Brain microvascular endothelial cell (primary cell): Measurements from ENCODE around the gene FHIP2A.
A peak's percentile ranks its signal among the peaks of the same experiment; 100 is the strongest.
"Not testable (repeated sequence)": the region's sequence is repeated elsewhere in the genome, so short reads cannot be mapped to it uniquely, and the experiment has no call there.

ENCODE experiments used
- DNase-seq: peaks from one replicate; pipeline ENCODE4 v3.0.0-alpha.2; 2020
- H3K27ac ChIP-seq: fragments of 250-450 bp; sonication (Bioruptor Pico); 2 replicates; pipeline ENCODE4 v1.5.1; 2020; ENCODE audit warnings: mild to moderate bottlenecking, moderate library complexity
- H3K27me3 ChIP-seq: fragments of 250-450 bp; sonication (Bioruptor Pico); replicated peaks from 2 replicates; pipeline ENCODE4 v1.5.1; 2020; ENCODE audit warnings: mild to moderate bottlenecking
- H3K36me3 ChIP-seq: fragments of 250-450 bp; sonication (Bioruptor Pico); replicated peaks from 2 replicates; pipeline ENCODE4 v1.5.1; 2020; ENCODE audit warnings: mild to moderate bottlenecking
- H3K4me3 ChIP-seq: 2 replicates; pipeline ENCODE4 v1.5.1; 2011; ENCODE audit warnings: low read depth, mild to moderate bottlenecking, control low read depth, low read length, moderate library complexity
- in situ Hi-C: cut with HindIII; loops from 2 replicates; pipeline ENCODE4 v1.10.0; 2017; ENCODE audit warnings: low sequenced_read_pairs, low pct_ligation_motif_present
- TF ChIP-seq, protein P1 (sequence below): IDR thresholded peaks from 2 replicates; pipeline ENCODE4 v1.5.1; 2011; ENCODE audit warnings: low read depth, mild to moderate bottlenecking, moderate library complexity, low read length, control low read depth, inconsistent platforms; ENCODE audit errors: missing control alignments

FHIP2A gene, protein sequence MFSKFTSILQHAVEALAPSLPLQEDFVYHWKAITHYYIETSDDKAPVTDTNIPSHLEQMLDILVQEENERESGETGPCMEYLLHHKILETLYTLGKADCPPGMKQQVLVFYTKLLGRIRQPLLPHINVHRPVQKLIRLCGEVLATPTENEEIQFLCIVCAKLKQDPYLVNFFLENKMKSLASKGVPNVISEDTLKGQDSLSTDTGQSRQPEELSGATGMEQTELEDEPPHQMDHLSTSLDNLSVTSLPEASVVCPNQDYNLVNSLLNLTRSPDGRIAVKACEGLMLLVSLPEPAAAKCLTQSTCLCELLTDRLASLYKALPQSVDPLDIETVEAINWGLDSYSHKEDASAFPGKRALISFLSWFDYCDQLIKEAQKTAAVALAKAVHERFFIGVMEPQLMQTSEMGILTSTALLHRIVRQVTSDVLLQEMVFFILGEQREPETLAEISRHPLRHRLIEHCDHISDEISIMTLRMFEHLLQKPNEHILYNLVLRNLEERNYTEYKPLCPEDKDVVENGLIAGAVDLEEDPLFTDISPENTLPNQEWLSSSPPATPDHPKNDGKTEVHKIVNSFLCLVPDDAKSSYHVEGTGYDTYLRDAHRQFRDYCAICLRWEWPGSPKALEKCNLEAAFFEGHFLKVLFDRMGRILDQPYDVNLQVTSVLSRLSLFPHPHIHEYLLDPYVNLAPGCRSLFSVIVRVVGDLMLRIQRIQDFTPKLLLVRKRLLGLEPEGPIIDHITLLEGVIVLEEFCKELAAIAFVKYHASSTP

DNA sequence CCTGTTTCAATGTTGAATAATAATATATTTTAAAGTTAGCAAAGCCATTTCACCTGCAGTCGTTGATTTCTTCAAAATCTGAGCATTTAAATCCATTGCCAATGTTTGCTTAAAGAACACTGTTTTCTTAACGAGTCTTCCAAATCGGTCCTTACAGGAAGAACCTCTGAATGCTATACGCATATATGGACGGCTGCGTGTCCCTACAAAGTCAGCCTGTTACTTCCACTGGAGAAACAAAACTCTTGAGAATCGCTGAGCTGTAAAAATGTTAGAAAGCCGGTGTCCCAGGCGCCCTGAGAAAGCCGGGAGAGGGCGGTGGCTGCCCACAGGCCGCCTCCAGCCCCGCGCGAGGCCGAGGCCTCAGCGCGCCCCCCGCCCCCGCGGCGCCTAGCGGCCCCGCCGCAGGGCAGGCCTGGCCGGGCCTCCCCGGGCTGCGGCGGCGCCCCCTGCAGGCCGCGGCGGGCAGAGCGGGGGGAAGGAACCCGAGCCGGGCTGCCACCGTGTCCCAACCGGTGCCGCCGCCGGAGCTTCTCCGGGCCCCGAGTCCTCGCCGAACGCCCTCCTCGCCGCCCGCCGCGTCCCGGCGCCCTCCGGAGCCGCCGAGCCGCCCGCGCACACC lies at the start of gene FHIP2A:
TSS of gene FHIP2A (plus strand) at position 488 of the 622 bp plus-strand sequence. CDS start 299 bp downstream, outside the sequence.
- H3K36me3 ChIP-seq = no peaks in the 10 kb centered on the region
- peak within 1 kb of the TSS; percentile 94 for H3K27ac ChIP-seq
- peak within 1 kb of the TSS; percentile 80 for H3K4me3 ChIP-seq
- TF ChIP-seq, protein P1, sequence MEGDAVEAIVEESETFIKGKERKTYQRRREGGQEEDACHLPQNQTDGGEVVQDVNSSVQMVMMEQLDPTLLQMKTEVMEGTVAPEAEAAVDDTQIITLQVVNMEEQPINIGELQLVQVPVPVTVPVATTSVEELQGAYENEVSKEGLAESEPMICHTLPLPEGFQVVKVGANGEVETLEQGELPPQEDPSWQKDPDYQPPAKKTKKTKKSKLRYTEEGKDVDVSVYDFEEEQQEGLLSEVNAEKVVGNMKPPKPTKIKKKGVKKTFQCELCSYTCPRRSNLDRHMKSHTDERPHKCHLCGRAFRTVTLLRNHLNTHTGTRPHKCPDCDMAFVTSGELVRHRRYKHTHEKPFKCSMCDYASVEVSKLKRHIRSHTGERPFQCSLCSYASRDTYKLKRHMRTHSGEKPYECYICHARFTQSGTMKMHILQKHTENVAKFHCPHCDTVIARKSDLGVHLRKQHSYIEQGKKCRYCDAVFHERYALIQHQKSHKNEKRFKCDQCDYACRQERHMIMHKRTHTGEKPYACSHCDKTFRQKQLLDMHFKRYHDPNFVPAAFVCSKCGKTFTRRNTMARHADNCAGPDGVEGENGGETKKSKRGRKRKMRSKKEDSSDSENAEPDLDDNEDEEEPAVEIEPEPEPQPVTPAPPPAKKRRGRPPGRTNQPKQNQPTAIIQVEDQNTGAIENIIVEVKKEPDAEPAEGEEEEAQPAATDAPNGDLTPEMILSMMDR = peak; percentile 41
- peak; percentile 58 for DNase-seq
- in situ Hi-C loops = no loop called here
- no peaks in the 10 kb centered on the region for H3K27me3 ChIP-seq

DNA sequence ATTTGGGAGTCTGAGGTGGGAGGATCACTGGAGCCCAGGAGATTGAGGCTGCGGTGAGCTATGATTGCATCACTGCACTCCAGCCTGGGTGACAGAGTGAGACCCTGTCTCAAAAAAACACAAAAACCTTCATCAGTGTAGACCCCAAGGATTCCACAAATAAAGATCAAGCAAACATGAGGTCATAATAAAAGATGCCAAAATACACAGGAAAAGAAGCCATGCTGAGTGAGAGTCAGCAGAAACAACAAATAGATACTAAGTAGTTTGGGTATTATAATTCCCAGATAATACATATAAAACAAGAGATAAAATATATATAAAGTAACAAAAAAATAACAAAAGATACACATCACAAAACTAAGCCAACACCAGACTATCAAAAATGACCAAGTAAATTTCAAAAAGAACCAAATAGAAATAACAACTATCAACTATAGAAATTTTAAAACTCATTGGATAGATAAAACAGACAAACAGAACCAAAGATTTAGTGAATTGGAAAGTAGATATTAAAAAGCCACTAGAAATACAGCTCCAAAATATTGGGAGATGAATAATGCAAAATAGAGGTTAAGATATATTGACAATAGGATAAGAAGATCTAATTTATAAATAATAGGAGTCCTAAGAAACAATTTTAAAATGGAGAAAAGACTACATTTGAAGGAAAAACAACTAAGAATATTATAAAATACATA lies 48.9 kb upstream of the FHIP2A start:
- no peaks in the 10 kb centered on the region for H3K36me3 ChIP-seq
- in situ Hi-C loops = no loop called here
- TF ChIP-seq, protein P1 = no peak
- no peaks in the 10 kb centered on the region for H3K27me3 ChIP-seq
- H3K4me3 ChIP-seq = no peak overlapping the region
- H3K27ac ChIP-seq = no peak overlapping the region
- peak; percentile 20 for DNase-seq

DNA sequence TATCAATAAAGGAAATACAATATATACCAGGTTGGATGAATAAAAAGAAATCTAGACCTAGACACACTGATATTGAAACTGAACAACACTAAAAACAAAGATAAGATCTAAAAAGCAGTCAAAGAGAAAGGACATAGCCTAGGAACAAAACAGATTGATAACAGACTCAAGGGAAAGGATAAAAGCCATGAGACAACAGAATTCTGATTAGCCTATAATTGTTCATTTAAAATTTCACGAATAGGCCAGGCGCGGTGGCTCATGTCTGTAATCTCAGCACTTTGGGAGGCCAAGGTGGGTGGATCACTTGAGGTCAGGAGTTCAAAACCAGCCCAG lies 48.4 kb upstream of the FHIP2A start:
- DNase-seq = no peak
- in situ Hi-C loops = no loop called here
- no peaks in the 10 kb centered on the region for H3K27me3 ChIP-seq
- TF ChIP-seq, protein P1 = no peak
- no peak overlapping the region for H3K4me3 ChIP-seq
- H3K36me3 ChIP-seq = no peaks in the 10 kb centered on the region
- H3K27ac ChIP-seq = no peak overlapping the region

DNA sequence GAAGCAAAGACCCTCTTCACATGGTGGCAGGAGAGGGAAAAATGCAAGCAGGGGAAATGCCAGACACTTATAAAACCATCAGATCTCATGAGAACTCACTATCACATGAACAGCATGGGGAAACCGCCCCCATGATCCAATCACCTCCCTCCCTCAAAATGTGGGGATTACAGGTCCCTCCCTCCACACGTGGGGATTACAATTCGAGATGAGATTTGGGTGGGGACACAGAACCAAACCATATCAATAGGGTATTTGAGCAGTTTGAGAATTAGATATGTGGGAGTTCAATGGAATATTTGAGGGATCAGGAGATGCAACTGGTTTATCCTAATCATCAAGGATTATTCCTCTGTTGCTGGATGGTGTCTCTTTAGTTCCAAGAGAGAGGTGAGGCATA lies 46.5 kb upstream of the FHIP2A start:
- not testable (repeated sequence) for H3K4me3 ChIP-seq, H3K27me3 ChIP-seq, H3K36me3 ChIP-seq, H3K27ac ChIP-seq, DNase-seq
- in situ Hi-C loops = loop anchor here (25.0 kb wide), 1 partner anchor 88 kb away; no protein-coding TSS in a partner anchor

DNA sequence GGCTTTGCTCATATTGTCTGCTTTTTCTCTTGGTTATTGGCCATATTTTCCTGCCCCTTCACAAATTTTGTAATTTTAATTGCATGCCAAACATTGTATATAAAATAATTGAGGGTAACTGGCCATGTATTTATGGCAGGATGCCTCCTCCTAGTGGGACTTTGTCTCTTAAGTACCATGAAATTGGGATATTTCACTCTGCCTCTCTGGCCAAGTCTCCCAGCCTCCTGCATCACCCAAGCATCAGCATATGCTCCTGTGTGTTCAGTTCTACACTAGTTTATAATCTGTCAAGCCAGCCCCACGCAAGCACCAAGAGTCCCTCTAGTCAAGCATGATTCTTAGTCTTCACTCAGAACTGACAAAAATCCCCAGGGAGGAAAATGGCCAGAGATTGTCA lies 44.2 kb upstream of the FHIP2A start:
- TF ChIP-seq, protein P1 = no peak
- Histone ChIP-seq H3K27ac (no peak overlapping the region), H3K4me3 (no peak overlapping the region), H3K36me3 (no peaks in the 10 kb centered on the region), H3K27me3 (no peaks in the 10 kb centered on the region)
- in situ Hi-C loops = loop anchor here (25.0 kb wide), 1 partner anchor 90 kb away; no protein-coding TSS in a partner anchor
- DNase-seq = no peak
